PFSK-1 (cell line): ENCODE results near the gene GPRC5C.

Source experiments
- FOXP2 ChIP-seq: optimal IDR thresholded peaks from 2 replicates; pipeline ENCODE3; 2011; ENCODE audit warnings: borderline replicate concordance, control low read depth, inconsistent platforms; ENCODE audit not compliant: insufficient read depth; ENCODE audit errors: extremely low read length, extremely low read depth
- POLR2AphosphoS5 ChIP-seq: IDR thresholded peaks from 2 replicates; pipeline ENCODE4 v1.6.1; 2012; ENCODE audit warnings: low read depth, mild to moderate bottlenecking, control low read depth, low read length, moderate library complexity
- REST ChIP-seq, 2 experiments: IDR thresholded peaks; 2 replicates each; pipeline versions ENCODE4 v1.6.1 to v1.8.0; 2011 to 2012; ENCODE audit warnings: low read depth in 2 of 2, low read length in 2 of 2, control low read depth in 1 of 2, inconsistent platforms in 1 of 2, mild to moderate bottlenecking in 1 of 2, moderate library complexity in 1 of 2; ENCODE audit not compliant: insufficient read depth in 1 of 2
- SIN3A ChIP-seq: IDR thresholded peaks from 2 replicates; pipeline ENCODE4 v1.6.1; 2012; ENCODE audit warnings: mild to moderate bottlenecking, low read length, moderate library complexity, borderline replicate concordance; ENCODE audit not compliant: insufficient read depth
- TAF1 ChIP-seq: IDR thresholded peaks from 2 replicates; pipeline ENCODE4 v1.6.1; 2012; ENCODE audit warnings: low read length, control low read depth, borderline replicate concordance; ENCODE audit not compliant: insufficient read depth

The GPRC5C gene

GRCh38 chr17:74439691-74440567 is 8.0 kb downstream of the GPRC5C start:
- TF ChIP-seq REST (IDR thresholded peaks at IDR 0.05; ENCODE audit: insufficient read depth in 1 of 2, low read depth in 2 of 2, low read length in 2 of 2): no peak

- TF ChIP-seq POLR2AphosphoS5 (no peak), FOXP2 (no peak)
Observed at GRCh38 chr17:74441537-74441936, 9.6 kb downstream of the GPRC5C start.

GRCh38 chr17:74442291-74442669 is 10.4 kb downstream of the GPRC5C start:
- TF ChIP-seq POLR2AphosphoS5 (no peak), FOXP2 (no peak), REST (IDR thresholded peaks at IDR 0.05; ENCODE audit: insufficient read depth in 1 of 2, low read depth in 2 of 2, low read length in 2 of 2) (no peak), TAF1 (no peak), SIN3A (no peak)

- no peak for TF ChIP-seq FOXP2
- TF ChIP-seq SIN3A: no peak
- no peak for TF ChIP-seq POLR2AphosphoS5
- TF ChIP-seq TAF1: no peak
- no peak for TF ChIP-seq REST (IDR thresholded peaks at IDR 0.05; ENCODE audit: insufficient read depth in 1 of 2, low read depth in 2 of 2, low read length in 2 of 2)
Observed at GRCh38 chr17:74442670-74443515, 11.0 kb downstream of the GPRC5C start.

GRCh38 chr17:74443516-74444296 is 11.8 kb downstream of the GPRC5C start:
- TF ChIP-seq TAF1 (no peak), POLR2AphosphoS5 (no peak), SIN3A (no peak), FOXP2 (no peak), REST (IDR thresholded peaks at IDR 0.05; ENCODE audit: insufficient read depth in 1 of 2, low read depth in 2 of 2, low read length in 2 of 2) (no peak)
